ACC112 (cell line): ENCODE results near the gene GBX1.

ENCODE experiments used
- H2AFZ ChIP-seq: fragments of 200-600 bp; sonication (generic); one replicate; pipeline ENCODE4 v1.6.0; 2017; ENCODE audit warnings: antibody characterized with exemption, low read length; ENCODE audit not compliant: unreplicated experiment
- H3K27ac ChIP-seq: fragments of 200-600 bp; sonication (generic); 2 replicates; pipeline ENCODE4 v1.5.1; 2014; ENCODE audit warnings: low read depth, mild to moderate bottlenecking, antibody characterized with exemption, low read length, moderate library complexity
- H3K27me3 ChIP-seq: fragments of 200-600 bp; sonication (generic); 2 replicates; pipeline ENCODE4 v1.6.1; 2014; ENCODE audit warnings: mild to moderate bottlenecking, antibody characterized with exemption, low read length, moderate library complexity, mixed read lengths; ENCODE audit not compliant: insufficient read depth
- H3K36me3 ChIP-seq: fragments of 200-600 bp; sonication (generic); 2 replicates; pipeline ENCODE4 v1.6.1; 2016; ENCODE audit warnings: mild to moderate bottlenecking, antibody characterized with exemption, low read length, moderate library complexity, mixed read lengths; ENCODE audit not compliant: insufficient read depth
- H3K4me1 ChIP-seq: fragments of 200-600 bp; sonication (generic); one replicate; pipeline ENCODE4 v1.6.1; 2016; ENCODE audit warnings: low read length, mixed read lengths; ENCODE audit not compliant: insufficient read depth, unreplicated experiment, control insufficient read depth
- H3K4me3 ChIP-seq: fragments of 200-600 bp; sonication (generic); 2 replicates; pipeline ENCODE4 v1.5.1; 2014; ENCODE audit warnings: mild to moderate bottlenecking, low read depth, low read length
- H3K79me2 ChIP-seq: fragments of 200-600 bp; sonication (generic); one replicate; pipeline ENCODE4 v1.6.0; 2016; ENCODE audit warnings: low read length; ENCODE audit not compliant: control insufficient read depth, unreplicated experiment, insufficient read depth

The GBX1 gene

GRCh38 chr7:151109094-151110048, 58.1 kb downstream of the GBX1 start:
- H3K36me3 ChIP-seq, result no peaks in the 10 kb centered on the region
- no peak overlapping the region for H2AFZ ChIP-seq
- H3K4me1 ChIP-seq, result peaks cover 26% of the 10 kb centered on the region
- H3K79me2 ChIP-seq, result peaks cover 43% of the 10 kb centered on the region
- H3K4me3 ChIP-seq, result no peak overlapping the region
- no peaks in the 10 kb centered on the region for H3K27me3 ChIP-seq
- H3K27ac ChIP-seq, result peak overlapping the region; percentile 8; the same call in 1 of the 2 replicates

GRCh38 chr7:151107882-151108281, 59.6 kb downstream of the GBX1 start:
- peaks cover 16% of the 10 kb centered on the region for H3K4me1 ChIP-seq
- peaks cover 30% of the 10 kb centered on the region for H3K79me2 ChIP-seq
- no peak overlapping the region for H3K4me3 ChIP-seq
- no peaks in the 10 kb centered on the region for H3K27me3 ChIP-seq
- H2AFZ ChIP-seq, result no peak overlapping the region
- no peak overlapping the region for H3K27ac ChIP-seq
- H3K36me3 ChIP-seq, result no peaks in the 10 kb centered on the region

GRCh38 chr7:151104411-151105235, 62.9 kb downstream of the GBX1 start:
- peaks cover 21% of the 10 kb centered on the region for H3K79me2 ChIP-seq
- no peak overlapping the region for H3K4me3 ChIP-seq
- H3K27ac ChIP-seq, result peak overlapping the region; percentile 28; the same call in 1 of the 2 replicates
- no peak overlapping the region for H2AFZ ChIP-seq
- no peaks in the 10 kb centered on the region for H3K36me3 ChIP-seq
- H3K27me3 ChIP-seq, result no peaks in the 10 kb centered on the region
- H3K4me1 ChIP-seq, result peaks cover 11% of the 10 kb centered on the region

- Histone ChIP-seq H2AFZ (no peak overlapping the region), H3K4me3 (no peak overlapping the region), H3K27ac (no peak overlapping the region), H3K27me3 (no peaks in the 10 kb centered on the region), H3K36me3 (no peaks in the 10 kb centered on the region), H3K79me2 (peaks cover 25% of the 10 kb centered on the region), H3K4me1 (peaks cover 6% of the 10 kb centered on the region)
Measured at GRCh38 chr7:151103973-151104372, 63.5 kb downstream of the GBX1 start.

- H3K27me3 ChIP-seq, result no peaks in the 10 kb centered on the region
- no peak overlapping the region for H3K4me3 ChIP-seq
- no peak overlapping the region for H3K27ac ChIP-seq
- H2AFZ ChIP-seq, result no peak overlapping the region
- H3K79me2 ChIP-seq, result peaks cover 22% of the 10 kb centered on the region
- H3K4me1 ChIP-seq, result peaks cover 6% of the 10 kb centered on the region
- no peaks in the 10 kb centered on the region for H3K36me3 ChIP-seq
Measured at GRCh38 chr7:151102991-151103390, 64.5 kb downstream of the GBX1 start.

- Histone ChIP-seq H3K79me2 (peaks cover 25% of the 10 kb centered on the region), H3K4me3 (no peak overlapping the region), H3K4me1 (peaks cover 6% of the 10 kb centered on the region)
Measured at GRCh38 chr7:151101621-151102396, 65.7 kb downstream of the GBX1 start.

GRCh38 chr7:151100921-151101320, 66.6 kb downstream of the GBX1 start:
- Histone ChIP-seq H3K27ac (no peak overlapping the region), H3K4me1 (peaks cover 8% of the 10 kb centered on the region), H3K36me3 (no peaks in the 10 kb centered on the region), H2AFZ (no peak overlapping the region), H3K4me3 (no peak overlapping the region), H3K79me2 (peaks cover 32% of the 10 kb centered on the region), H3K27me3 (no peaks in the 10 kb centered on the region)

More at GRCh38 chr7:151101621-151102396, 65.7 kb downstream of the GBX1 start:
- H3K36me3 ChIP-seq, result no peaks in the 10 kb centered on the region
- H3K27me3 ChIP-seq, result no peaks in the 10 kb centered on the region
- H2AFZ ChIP-seq, result no peak overlapping the region
- H3K27ac ChIP-seq, result no peak overlapping the region

GRCh38 chr7:151099486-151100211, 67.8 kb downstream of the GBX1 start:
- Histone ChIP-seq H3K36me3 (no peaks in the 10 kb centered on the region), H2AFZ (no peak overlapping the region), H3K27ac (no peak overlapping the region), H3K27me3 (no peaks in the 10 kb centered on the region), H3K4me3 (no peak overlapping the region), H3K4me1 (peaks cover 9% of the 10 kb centered on the region), H3K79me2 (peaks cover 44% of the 10 kb centered on the region)
